Stimulated activated CD4-positive, alpha-beta T cell treated with anti-CD3 and anti-CD28 coated beads, Interleukin-4, amount 100 ng/mL, for 1 hour (primary cell): Measurements from ENCODE around the gene CFAP299.
A peak's percentile ranks its signal among the peaks of the same experiment; 100 is the strongest.

ENCODE experiments used
- DNase-seq: peaks from one replicate; pipeline ENCODE4 v3.0.0-alpha.2; 2020

Gene CFAP299

DNA sequence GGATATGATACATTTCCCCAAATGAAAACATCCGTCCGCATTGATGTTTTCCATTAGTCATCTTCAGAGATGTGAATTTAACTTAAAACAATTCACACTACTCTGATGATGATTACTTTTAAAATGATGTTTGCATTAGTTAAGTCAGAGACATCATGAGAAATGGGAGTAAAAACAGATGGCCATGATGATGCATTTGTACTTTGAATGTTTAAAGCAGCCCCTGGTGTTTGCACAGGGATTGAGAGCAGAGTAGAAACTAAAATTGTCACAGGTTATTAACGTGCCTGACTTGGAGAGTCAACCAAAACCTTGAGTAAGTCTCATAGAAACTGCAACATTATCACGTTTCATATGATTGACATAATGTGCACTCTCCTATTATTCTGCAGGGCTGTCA is 117.2 kb downstream of the CFAP299 start:
- DNase-seq = no peak

- DNase-seq = no peak
These were observed 118.5 kb downstream of the CFAP299 start for GRCh38 chr4:80454040-80454439.

DNA sequence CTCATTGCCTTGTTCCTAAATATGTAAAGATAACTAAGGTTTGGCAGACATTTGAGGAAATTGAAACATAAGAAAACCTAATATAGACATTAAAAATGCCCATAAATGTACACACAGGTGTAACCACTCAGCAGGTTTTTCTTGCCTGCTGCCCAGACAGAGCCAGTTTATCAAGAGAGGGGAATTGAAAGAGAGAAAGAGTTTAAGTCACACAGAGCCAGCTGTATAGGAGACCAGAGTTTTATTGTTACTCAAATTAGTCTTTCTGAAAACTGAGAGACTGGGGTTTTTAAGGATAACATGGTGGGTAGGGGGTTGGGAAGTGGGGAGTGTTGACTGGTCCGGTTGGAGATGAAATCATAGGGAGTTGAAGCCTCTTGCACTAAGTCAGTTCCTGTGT is 119.0 kb downstream of the CFAP299 start:
- DNase-seq = no peak

GRCh38 chr4:80459918-80460473 is 124.5 kb downstream of the CFAP299 start:
- DNase-seq = no peak

DNA sequence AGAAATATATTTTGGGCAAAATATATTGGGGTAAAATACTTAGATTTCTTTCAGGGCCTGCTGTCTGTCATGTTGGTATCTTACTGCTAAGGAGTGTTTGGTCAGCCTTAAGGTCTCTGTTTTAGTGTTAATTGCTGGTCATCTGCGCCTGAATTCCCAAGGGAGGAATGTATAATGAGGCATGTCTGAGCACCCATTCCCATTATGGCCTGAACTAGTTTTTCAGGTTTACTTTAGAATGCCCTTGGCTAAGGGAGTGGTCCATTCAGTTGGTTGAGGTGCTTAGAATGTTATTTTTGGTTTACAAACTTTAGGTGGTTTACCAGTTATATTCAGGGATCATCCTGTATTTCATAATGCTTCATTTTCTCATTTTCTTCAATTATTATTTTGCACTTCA is 125.9 kb downstream of the CFAP299 start:
- no peak for DNase-seq

- no peak for DNase-seq
These were observed 127.1 kb downstream of the CFAP299 start for GRCh38 chr4:80462621-80463091.

DNA sequence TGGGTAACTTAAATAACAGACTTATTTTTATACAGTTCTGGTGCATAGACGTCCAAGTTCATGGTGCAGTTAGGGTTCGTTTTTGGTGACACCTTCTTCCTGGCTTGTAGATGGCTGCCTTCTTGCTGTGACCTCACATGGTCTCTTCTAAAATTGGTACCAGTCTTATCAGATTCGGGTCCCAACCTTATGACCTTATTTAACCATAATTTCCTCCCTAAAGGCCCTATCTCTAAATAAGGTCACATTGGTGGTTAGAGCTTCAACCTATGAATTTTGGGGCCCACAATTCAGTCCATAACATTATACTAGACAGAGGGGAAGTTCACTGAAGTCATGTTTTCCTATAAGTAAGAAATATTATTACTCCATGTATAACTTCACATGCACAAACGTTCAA is 128.0 kb downstream of the CFAP299 start:
- DNase-seq = no peak

GRCh38 chr4:80465238-80465637 is 129.7 kb downstream of the CFAP299 start:
- DNase-seq = no peak

- no peak for DNase-seq
These were observed 130.2 kb downstream of the CFAP299 start for GRCh38 chr4:80465736-80466135.

- no peak for DNase-seq
These were observed 131.1 kb downstream of the CFAP299 start for GRCh38 chr4:80466618-80467017.

GRCh38 chr4:80471756-80472155 is 136.2 kb downstream of the CFAP299 start:
- no peak for DNase-seq

- no peak for DNase-seq
These were observed 139.7 kb downstream of the CFAP299 start for GRCh38 chr4:80475236-80475635.

- no peak for DNase-seq
These were observed 140.3 kb downstream of the CFAP299 start for GRCh38 chr4:80475798-80476197.

GRCh38 chr4:80484712-80485111 is 149.2 kb downstream of the CFAP299 start:
- DNase-seq = no peak

DNA sequence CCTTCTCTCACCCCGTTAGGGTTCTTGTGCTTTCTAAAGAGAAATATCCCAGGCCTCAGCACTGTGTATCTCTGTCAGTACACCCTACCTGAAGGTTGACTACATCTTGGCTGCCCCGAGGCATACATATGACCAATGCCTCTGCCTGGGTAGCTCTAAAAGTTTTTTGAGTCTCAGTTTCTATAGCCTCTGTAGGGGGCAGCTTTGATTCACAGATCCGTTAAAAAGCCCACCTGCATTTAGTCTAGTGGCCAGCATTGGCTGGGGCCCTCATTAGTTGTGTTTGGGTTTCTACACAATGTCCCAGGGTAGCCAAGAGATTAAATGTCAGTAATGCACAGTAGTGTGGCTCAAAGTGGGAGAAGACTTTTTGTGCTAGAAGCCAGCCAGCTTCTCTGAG is 151.1 kb downstream of the CFAP299 start:
- no peak for DNase-seq

GRCh38 chr4:80489798-80490197 is 154.3 kb downstream of the CFAP299 start:
- no peak for DNase-seq

DNA sequence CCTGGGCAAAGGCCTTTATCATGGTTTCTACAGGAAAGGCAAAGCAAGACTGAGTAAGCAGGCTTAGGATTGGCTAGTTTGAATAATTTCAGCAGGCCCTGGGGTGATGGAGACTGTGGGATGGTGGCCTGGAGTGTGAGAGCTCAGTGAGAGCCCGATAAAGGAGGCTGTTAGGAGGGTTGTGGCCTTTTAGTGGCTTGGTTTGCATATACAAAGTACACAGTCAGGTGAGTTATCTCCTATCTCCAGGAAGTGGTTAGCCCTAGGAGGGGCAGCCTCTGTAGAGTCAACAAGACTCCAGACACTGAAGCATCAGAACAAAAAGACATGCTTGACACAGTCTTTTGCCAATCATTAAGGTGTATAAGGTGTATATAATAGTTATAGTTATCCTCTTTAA is 157.2 kb downstream of the CFAP299 start:
- peak; percentile 3 for DNase-seq

- no peak for DNase-seq
These were observed 160.3 kb downstream of the CFAP299 start for GRCh38 chr4:80495865-80496264.

GRCh38 chr4:80498725-80499124 is 163.2 kb downstream of the CFAP299 start:
- DNase-seq = no peak

DNA sequence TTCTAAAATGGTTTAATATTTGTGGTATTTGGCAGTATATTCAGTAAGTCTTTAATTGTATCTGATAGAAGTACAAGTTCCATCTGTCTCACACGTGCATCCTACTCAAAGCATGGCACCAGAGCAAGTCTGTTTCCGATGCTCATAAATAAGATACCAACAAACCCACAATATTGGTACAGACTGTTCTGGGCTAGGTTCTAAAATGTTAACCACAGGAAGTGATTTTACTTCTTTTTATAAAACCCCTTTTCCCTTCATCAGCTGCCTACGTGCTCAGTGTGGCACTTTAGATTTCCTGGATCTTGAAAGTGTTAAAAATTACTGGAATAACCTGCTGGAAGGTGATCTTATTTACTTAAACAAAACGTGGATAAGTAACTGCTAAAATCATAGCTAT is 165.1 kb downstream of the CFAP299 start:
- DNase-seq = no peak

- no peak for DNase-seq
These were observed 171.5 kb downstream of the CFAP299 start for GRCh38 chr4:80507077-80507476.

- no peak for DNase-seq
These were observed 172.0 kb downstream of the CFAP299 start for GRCh38 chr4:80507507-80507906.

DNA sequence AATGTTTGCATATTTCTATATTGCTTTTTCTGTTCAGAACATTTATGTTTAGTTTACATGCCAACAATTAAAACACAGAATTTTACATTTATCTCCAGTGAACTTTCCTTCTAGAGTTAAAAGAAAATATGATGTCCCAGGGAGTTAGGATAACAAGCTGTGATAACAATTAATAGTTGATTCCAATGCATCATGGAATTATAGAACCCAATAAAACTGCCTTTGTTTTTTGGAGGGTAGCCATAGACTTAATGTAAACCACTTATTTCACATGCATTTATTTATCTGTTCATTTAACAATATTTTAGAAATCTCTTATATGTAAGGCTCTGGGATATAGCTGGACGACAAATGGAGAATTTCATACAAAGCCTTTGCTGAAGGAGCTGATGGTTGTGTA is 180.0 kb downstream of the CFAP299 start:
- no peak for DNase-seq

DNA sequence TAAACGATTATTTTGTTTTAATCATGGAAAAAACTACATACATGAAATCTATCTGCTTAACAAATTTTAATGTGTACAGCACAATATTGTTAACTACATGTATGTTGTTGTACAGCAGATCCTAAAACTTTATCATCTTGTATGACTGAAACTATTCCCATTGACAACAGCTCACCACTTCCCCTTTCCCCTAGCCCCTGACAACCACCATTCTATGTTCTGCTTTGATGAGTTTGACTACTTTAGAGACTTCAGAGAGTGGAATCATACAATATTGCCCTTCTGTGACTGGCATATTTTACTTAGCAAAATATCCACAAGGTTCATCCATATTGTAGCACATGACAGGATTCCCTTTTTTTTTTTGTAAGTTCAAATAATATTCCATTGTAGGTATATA is 185.9 kb downstream of the CFAP299 start:
- no peak for DNase-seq

GRCh38 chr4:80526697-80527096 is 191.2 kb downstream of the CFAP299 start:
- DNase-seq = no peak

GRCh38 chr4:80529026-80529425 is 193.5 kb downstream of the CFAP299 start:
- no peak for DNase-seq
